Mesenchymal stem cell (in vitro differentiated cells and primary cell): ENCODE measurements around the gene PCBP2.

Experiments
- DNase-seq: peaks from one replicate; pipeline ENCODE4 v3.0.0-alpha.2; 2013
- H2AFZ ChIP-seq: one replicate; pipeline ENCODE4 v1.6.1; 2013; ENCODE audit warnings: low read depth, mild to moderate bottlenecking, control low read depth, inconsistent platforms, low read length, moderate library complexity
- H2AK5ac ChIP-seq: 2 replicates; pipeline ENCODE4 v1.6.1; 2013; ENCODE audit warnings: low read length, moderate library complexity, mild to moderate bottlenecking, inconsistent platforms; ENCODE audit not compliant: severe bottlenecking
- H2BK120ac ChIP-seq: one replicate; pipeline ENCODE4 v1.6.1; 2013; ENCODE audit warnings: low read depth, mild to moderate bottlenecking, inconsistent platforms, low read length, moderate library complexity
- H2BK12ac ChIP-seq, 2 experiments: one replicate each; pipeline ENCODE4 v1.6.1; 2013; ENCODE audit warnings: inconsistent platforms in 2 of 2, low read length in 2 of 2, mild to moderate bottlenecking in 2 of 2, moderate library complexity in 2 of 2, control low read depth in 1 of 2
- H2BK15ac ChIP-seq: one replicate; pipeline ENCODE4 v1.6.1; 2013; ENCODE audit warnings: mild to moderate bottlenecking, low read depth, inconsistent platforms; ENCODE audit not compliant: poor library complexity, severe bottlenecking
- H2BK5ac ChIP-seq: 2 replicates; pipeline ENCODE4 v1.6.1; 2013; ENCODE audit warnings: low read depth, mild to moderate bottlenecking, low read length, control low read depth, inconsistent platforms; ENCODE audit not compliant: poor library complexity, severe bottlenecking
- H3K14ac ChIP-seq, 2 experiments: one replicate each; pipeline ENCODE4 v1.6.1; 2013; ENCODE audit warnings: inconsistent platforms in 2 of 2, low read length in 2 of 2, control low read depth in 1 of 2, mild to moderate bottlenecking in 1 of 2, moderate library complexity in 1 of 2
- H3K18ac ChIP-seq, 2 experiments: one replicate each; pipeline ENCODE4 v1.6.1; 2013; ENCODE audit warnings: inconsistent platforms in 2 of 2, low read length in 2 of 2, control low read depth in 1 of 2, low read depth in 1 of 2, mild to moderate bottlenecking in 1 of 2
- H3K23ac ChIP-seq, 2 experiments: one replicate each; pipeline ENCODE4 v1.6.1; 2013; ENCODE audit warnings: inconsistent platforms in 2 of 2, low read length in 2 of 2, mild to moderate bottlenecking in 2 of 2, moderate library complexity in 2 of 2, control low read depth in 1 of 2
- H3K27ac ChIP-seq: 2 replicates; pipeline ENCODE4 v1.5.1; 2013; ENCODE audit warnings: mild to moderate bottlenecking, moderate library complexity, low read length, control low read depth, inconsistent platforms; ENCODE audit not compliant: poor library complexity, severe bottlenecking
- H3K27me3 ChIP-seq, 2 experiments: 2 replicates each; pipeline versions ENCODE4 v1.6.1 to v1.7.0; 2013; ENCODE audit warnings: low read length in 2 of 2, mild to moderate bottlenecking in 2 of 2, moderate library complexity in 2 of 2, control low read depth in 1 of 2, inconsistent platforms in 1 of 2; ENCODE audit not compliant: control insufficient read depth in 1 of 2, insufficient read depth in 1 of 2
- H3K36me3 ChIP-seq, 2 experiments: 2 replicates each; pipeline versions ENCODE4 v1.6.1 to v1.7.0; 2013; ENCODE audit warnings: low read length in 2 of 2, control low read depth in 1 of 2, inconsistent platforms in 1 of 2, low read depth in 1 of 2, mild to moderate bottlenecking in 1 of 2; ENCODE audit not compliant: insufficient read depth in 2 of 2, control insufficient read depth in 1 of 2
- H3K4ac ChIP-seq, 2 experiments: one replicate each; pipeline ENCODE4 v1.6.1; 2013; ENCODE audit warnings: inconsistent platforms in 2 of 2, low read length in 2 of 2, mild to moderate bottlenecking in 2 of 2, moderate library complexity in 2 of 2, control low read depth in 1 of 2, low read depth in 1 of 2
- H3K4me1 ChIP-seq: 2 replicates; pipeline ENCODE4 v1.6.1; 2013; ENCODE audit warnings: low read depth, low read length, control low read depth; ENCODE audit not compliant: control insufficient read depth, insufficient read depth
- H3K4me2 ChIP-seq: 2 replicates; pipeline ENCODE4 v1.6.1; 2013; ENCODE audit warnings: low read length, mild to moderate bottlenecking, inconsistent platforms; ENCODE audit not compliant: poor library complexity, severe bottlenecking
- H3K4me3 ChIP-seq, 2 experiments: 2 replicates each; pipeline versions ENCODE4 v1.5.1 to v1.7.0; 2013; ENCODE audit warnings: low read length in 2 of 2, mild to moderate bottlenecking in 2 of 2, control low read depth in 1 of 2, low read depth in 1 of 2; ENCODE audit not compliant: insufficient read depth in 1 of 2
- H3K79me1 ChIP-seq: replicated peaks from 2 replicates; pipeline ENCODE4 v1.6.1; 2013; ENCODE audit warnings: mild to moderate bottlenecking, control low read depth, low read length, inconsistent platforms; ENCODE audit not compliant: poor library complexity, severe bottlenecking
- H3K9ac ChIP-seq: 2 replicates; pipeline ENCODE4 v1.7.0; 2013; ENCODE audit warnings: mild to moderate bottlenecking, low read length, moderate library complexity
- H3K9me3 ChIP-seq: 2 replicates; pipeline ENCODE4 v1.7.0; 2013; ENCODE audit warnings: mild to moderate bottlenecking, low read length; ENCODE audit not compliant: control insufficient read depth
- H4K8ac ChIP-seq: one replicate; pipeline ENCODE4 v1.6.1; 2013; ENCODE audit warnings: inconsistent platforms, mild to moderate bottlenecking, low read length, moderate library complexity
- H4K91ac ChIP-seq: one replicate; pipeline ENCODE4 v1.6.1; 2013; ENCODE audit warnings: mild to moderate bottlenecking, low read length, inconsistent platforms
- WGBS: methylation state at CpG from one replicate; pipeline ENCODE4 v1.1.7; 2013; ENCODE audit warnings: mixed read lengths; 5-methylcytosine and 5-hydroxymethylcytosine counted together

The PCBP2 gene

GRCh38 chr12:53484686-53485575, 33.0 kb downstream of the PCBP2 start:
- Histone ChIP-seq H3K27ac (no peak overlapping the region), H3K4ac (no peak overlapping the region), H3K4me3 (no peak overlapping the region), H4K8ac (no peak overlapping the region), H3K9me3 (no peaks in the 10 kb centered on the region), H3K36me3 (peaks cover 69 to 82% of the 10 kb centered on the region in 2 experiments), H3K23ac (no peak overlapping the region), H2BK5ac (no peak overlapping the region), H2BK120ac (no peak overlapping the region), H3K14ac (no peak overlapping the region), H3K27me3 (no peaks in the 10 kb centered on the region), H2BK12ac (no peak overlapping the region), H3K18ac (no peak overlapping the region), H2AFZ (no peak overlapping the region), H2BK15ac (no peak overlapping the region), H2AK5ac (no peak overlapping the region), H3K9ac (no peak overlapping the region), H4K91ac (no peak overlapping the region), H3K4me1 (peaks cover 28% of the 10 kb centered on the region), H3K4me2 (no peak overlapping the region), H3K79me1 (peaks cover 16% of the 10 kb centered on the region)
- DNase-seq: no peak
- WGBS: 98% methylated on average over 10 of the region's 10 CpGs

- Histone ChIP-seq H3K4me3 (no peak overlapping the region), H2BK15ac (no peak overlapping the region), H3K27ac (no peak overlapping the region), H2BK5ac (no peak overlapping the region), H3K4me1 (peaks cover 24% of the 10 kb centered on the region), H3K18ac (no peak overlapping the region), H3K4ac (no peak overlapping the region), H3K79me1 (peaks cover 17% of the 10 kb centered on the region), H3K23ac (no peak overlapping the region), H3K9ac (no peak overlapping the region), H3K36me3 (peaks cover 59 to 73% of the 10 kb centered on the region in 2 experiments), H4K91ac (no peak overlapping the region), H4K8ac (peak overlapping the region; percentile 45), H3K9me3 (no peaks in the 10 kb centered on the region), H3K27me3 (no peaks in the 10 kb centered on the region), H2BK12ac (no peak overlapping the region), H2AK5ac (no peak overlapping the region), H3K4me2 (no peak overlapping the region), H3K14ac (no peak overlapping the region), H2AFZ (no peak overlapping the region), H2BK120ac (no peak overlapping the region)
- 96% methylated on average over 10 of the region's 10 CpGs for WGBS
- DNase-seq: no peak
Observed at GRCh38 chr12:53485955-53486735, 34.2 kb downstream of the PCBP2 start.

GRCh38 chr12:53486736-53487487, 35.0 kb downstream of the PCBP2 start:
- no peak overlapping the region for H3K4me2 ChIP-seq
- no peaks in the 10 kb centered on the region for H3K9me3 ChIP-seq
- 92% methylated on average over 17 of the region's 17 CpGs for WGBS
- H3K14ac ChIP-seq: no peak overlapping the region
- no peak overlapping the region for H2BK15ac ChIP-seq
- no peak overlapping the region for H2BK120ac ChIP-seq
- DNase-seq: no peak
- no peak overlapping the region for H2AFZ ChIP-seq
- no peak overlapping the region for H3K23ac ChIP-seq
- H3K18ac ChIP-seq: no peak overlapping the region
- H4K8ac ChIP-seq: peak overlapping the region; percentile 47
- H3K4ac ChIP-seq: no peak overlapping the region
- peaks cover 22% of the 10 kb centered on the region for H3K4me1 ChIP-seq
- H2BK12ac ChIP-seq: no peak overlapping the region
- H2BK5ac ChIP-seq: no peak overlapping the region
- H3K36me3 ChIP-seq: peaks cover 55 to 70% of the 10 kb centered on the region in 2 experiments
- H3K27ac ChIP-seq: no peak overlapping the region
- H3K27me3 ChIP-seq: no peaks in the 10 kb centered on the region
- H2AK5ac ChIP-seq: peak overlapping the region; percentile 74
- H3K79me1 ChIP-seq: peaks cover 17% of the 10 kb centered on the region
- H3K4me3 ChIP-seq: no peak overlapping the region
- H3K9ac ChIP-seq: no peak overlapping the region
- H4K91ac ChIP-seq: peak overlapping the region; percentile 7
